K562 (cell line): ENCODE results near the gene MAP4K1. TPM values are rescaled to one million over a fixed set of nuclear protein-coding genes. Genes with fewer than 3 reads are reported as not detected.

Source experiments
- ATAC-seq: fragments of 200-7000 bp; cut with Tn5 transposase; 3 replicates; pipeline ENCODE4 v1.9.1; 2020; ENCODE audit warnings: moderate library complexity
- BruUV-seq: library from RNA; stranded (reverse); fragments of 400-500 nt; replicated peaks from 2 replicates; lab custom pipeline; 2021; lab: Mats Ljungman, UMichigan
- CTCF ChIA-PET: fragments of 300-600 bp; formaldehyde crosslinking; extraction: SDS; loops from one replicate; lab custom pipeline; 2021; ENCODE audit warnings: low intra/inter-chr PET ratio; lab: Yijun Ruan, JAX
- POLR2A ChIA-PET: fragments of 300-600, 350-650 bp; sonication (Branson Sonifier 250); formaldehyde crosslinking; extraction: SDS; loops from one replicate; lab custom pipeline; 2021; ENCODE audit warnings: antibody characterized with exemption, inconsistent platforms; lab: Yijun Ruan, JAX
- DNase-seq, 4 experiments: peaks; one replicate each; pipeline versions ENCODE4 v3.0.0 to v3.0.0-alpha.2; 2011 to 2018; ENCODE audit warnings: low spot score in 3 of 4, mixed read lengths in 3 of 4; ENCODE audit errors: extremely low read depth in 1 of 4
- FAIRE-seq: peaks from 2 replicates; lab custom pipeline; 2011; peaks lifted over from hg19 to GRCh38; lab: Jason Lieb, UNC
- H2AFZ ChIP-seq: 2 replicates; pipeline ENCODE4 v1.6.0; 2011; ENCODE audit warnings: low read depth, low read length, control low read depth, inconsistent platforms
- H3K27ac ChIP-seq: fragments of 200-600 bp; 3 replicates; pipeline ENCODE4 v1.8.0; 2011; ENCODE audit warnings: low read depth, mild to moderate bottlenecking, control low read depth, inconsistent platforms, low read length, moderate library complexity, mixed read lengths; ENCODE audit errors: extremely low read depth
- H3K27me3 ChIP-seq, 2 experiments: fragments of 300-600 bp in 1 of 2; 2 replicates in 1 of 2; 3 replicates in 1 of 2; pipeline versions ENCODE4 v1.6.0 to v1.8.0; 2011; ENCODE audit warnings: inconsistent platforms in 2 of 2, low read length in 2 of 2, mild to moderate bottlenecking in 1 of 2, mixed read lengths in 1 of 2, moderate library complexity in 1 of 2; ENCODE audit not compliant: control insufficient read depth in 2 of 2, insufficient read depth in 2 of 2
- H3K36me3 ChIP-seq: fragments of 300-600 bp; 3 replicates; pipeline ENCODE4 v1.8.0; 2011; ENCODE audit warnings: mild to moderate bottlenecking, low read length, inconsistent platforms; ENCODE audit not compliant: control insufficient read depth, insufficient read depth
- H3K4me1 ChIP-seq, 2 experiments: fragments of 200-600 bp in 1 of 2; replicated peaks in 1 of 2; 2 replicates in 1 of 2; 3 replicates in 1 of 2; pipeline versions ENCODE4 v1.5.1 to v1.8.0; 2011; ENCODE audit warnings: inconsistent platforms in 2 of 2, low read length in 2 of 2, mild to moderate bottlenecking in 1 of 2, mixed read lengths in 1 of 2, moderate library complexity in 1 of 2; ENCODE audit not compliant: control insufficient read depth in 2 of 2, insufficient read depth in 2 of 2
- H3K4me2 ChIP-seq: 2 replicates; pipeline ENCODE4 v1.6.1; 2011; ENCODE audit warnings: low read length, control low read depth, inconsistent platforms, mixed read lengths; ENCODE audit not compliant: insufficient read depth
- H3K4me3 ChIP-seq: fragments of 200-600 bp; sonication (generic), shearing (Covaris generic); 2 replicates; pipeline ENCODE4 v1.5.1; 2016; ENCODE audit warnings: control low read depth, inconsistent platforms
- H3K79me2 ChIP-seq: fragments of 200-600 bp; 3 replicates; pipeline ENCODE4 v1.8.0; 2011; ENCODE audit warnings: low read length, inconsistent platforms; ENCODE audit not compliant: control insufficient read depth, insufficient read depth
- H3K9ac ChIP-seq, 2 experiments: 2 replicates each; pipeline versions ENCODE4 v1.6.0 to v1.6.1; 2011; ENCODE audit warnings: low read depth in 2 of 2, low read length in 2 of 2, control low read depth in 1 of 2, inconsistent platforms in 1 of 2, mild to moderate bottlenecking in 1 of 2, mixed read lengths in 1 of 2; ENCODE audit not compliant: insufficient read depth in 1 of 2
- H3K9me1 ChIP-seq: one replicate; pipeline ENCODE4 v1.6.0; 2011; ENCODE audit warnings: inconsistent platforms, mild to moderate bottlenecking, low read length, moderate library complexity; ENCODE audit not compliant: control insufficient read depth, insufficient read depth
- H3K9me3 ChIP-seq: replicated peaks from 2 replicates; pipeline ENCODE4 v1.5.1; 2011; ENCODE audit warnings: low read depth, low read length, inconsistent platforms; ENCODE audit not compliant: control insufficient read depth, insufficient read depth
- H4K20me1 ChIP-seq: replicated peaks from 2 replicates; pipeline ENCODE4 v1.6.1; 2011; ENCODE audit warnings: low read length, inconsistent platforms, mixed read lengths; ENCODE audit not compliant: control insufficient read depth, insufficient read depth
- KDM1A ChIP-seq, 2 experiments: fragments of 450-650 bp; IDR thresholded peaks; 2 replicates each; pipeline ENCODE4 v1.6.1; 2016; ENCODE audit warnings: mild to moderate bottlenecking in 2 of 2
- RCOR1 ChIP-seq, 2 experiments: IDR thresholded peaks; 2 replicates each; pipeline ENCODE4 v1.6.1; 2012; ENCODE audit warnings: low read depth in 2 of 2, low read length in 2 of 2, borderline replicate concordance in 1 of 2, improper control_type of control experiment in 1 of 2
- ZKSCAN3 ChIP-seq: fragments of 250-450 bp; sonication (Bioruptor Pico); IDR thresholded peaks from 2 replicates; pipeline ENCODE4 v1.4.0; 2020
- ZNF174 ChIP-seq: fragments of 250-450 bp; sonication (Bioruptor Pico); IDR thresholded peaks from 2 replicates; pipeline ENCODE4 v1.4.0; 2020; ENCODE audit warnings: mild to moderate bottlenecking
- ZNF57 ChIP-seq: fragments of 450-650 bp; formaldehyde crosslinking; IDR thresholded peaks from 2 replicates; pipeline ENCODE4 v1.4.0; 2020; ENCODE audit warnings: mild to moderate bottlenecking, moderate library complexity
- WGBS: fragments of 100-300 bp; shearing (Covaris generic); methylation state at CpG from one replicate; pipeline ENCODE4 v1.1.6; 2016; ENCODE audit warnings: low coverage, mixed read lengths; ENCODE audit not compliant: insufficient coverage; ENCODE audit errors: missing lambda C conversion rate; 5-methylcytosine and 5-hydroxymethylcytosine counted together
- in situ Hi-C: fragments of 300-500 bp; cut with MboI; formaldehyde crosslinking; loops from 4 replicates; pipeline ENCODE4 v1.15.0; 2018; ENCODE audit warnings: inconsistent platforms, mixed read lengths
- intact Hi-C: fragments of 100-400 bp; cut with micrococcal nuclease; formaldehyde crosslinking; loops from 2 replicates; pipeline ENCODE4 v1.14.2; 2022
- polyA plus RNA-seq, 8 experiments: library from polyadenylated mRNA; depleted of rRNA in 4 of 8; stranded (reverse) in 5 of 8; unstranded in 3 of 8; fragments of >200 nt; fragmentation: Nextera tagmentation in 2 of 8; fragmentation: Illumina TruSeq in 1 of 8; extraction: Ambion mirVana in 2 of 8; extraction: Trizol in 1 of 8; gene quantifications; 2 replicates each; pipeline versions ENCODE4 v1.2.1 to v1.2.3, GENCODE V29; 2011 to 2014; ENCODE audit warnings: inconsistent platforms in 1 of 8, missing spikeins in 1 of 8
- total RNA-seq, 7 experiments: library from RNA; depleted of rRNA in 6 of 7; stranded (reverse); fragments of >200 nt in 6 of 7; fragmentation: Illumina TruSeq in 2 of 7; extraction: Trizol in 2 of 7; gene quantifications; 2 replicates each; pipeline versions ENCODE4 v1.2.1 to v1.2.3, GENCODE V29; 2011 to 2021; ENCODE audit warnings: low replicate concordance in 1 of 7
- TF ChIP-seq, protein P1 (sequence below), 3 experiments: IDR thresholded peaks in 2 of 3; conservative IDR thresholded peaks in 1 of 3; 2 replicates each; pipeline ENCODE4 v1.5.1; 2011 to 2012; ENCODE audit warnings: low read length in 3 of 3, mild to moderate bottlenecking in 3 of 3, control low read depth in 2 of 3, improper control_type of control experiment in 1 of 3, inconsistent platforms in 1 of 3, low read depth in 1 of 3, mixed read lengths in 1 of 3, moderate library complexity in 1 of 3; ENCODE audit not compliant: insufficient read depth in 2 of 3
- TF ChIP-seq, protein P2 (sequence below): fragments of 450-650 bp; IDR thresholded peaks from 2 replicates; pipeline ENCODE4 v1.6.1; 2017; ENCODE audit warnings: antibody characterized with exemption, mild to moderate bottlenecking

The MAP4K1 gene
- total and polyA plus RNA-seq, 9 of the 15 experiments (the other 6 are each of a cell fraction or from before 2014, with no cell fraction given) = 0.14 to 3.2 (median 0.73) TPM; not detected in 1

DNA sequence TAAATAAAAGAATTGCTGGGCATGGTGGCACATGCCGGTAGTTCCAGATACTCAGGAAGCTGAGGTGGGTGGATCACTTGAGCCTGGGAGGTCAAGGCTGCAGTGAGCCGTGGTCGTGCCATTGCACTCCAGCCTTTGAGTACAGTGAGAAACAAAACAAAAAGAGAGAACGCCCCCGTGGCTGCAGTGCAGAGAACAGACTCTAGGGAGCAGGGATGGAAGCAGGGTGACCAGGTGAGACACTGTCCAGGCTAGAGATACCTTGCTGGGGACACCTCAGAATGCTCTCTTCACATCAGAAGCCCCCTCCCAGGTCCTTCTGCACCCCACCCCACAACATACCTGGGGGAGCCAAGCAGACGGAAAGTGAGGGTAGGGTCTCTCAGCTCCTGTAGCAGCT lies 24.8 kb downstream of the MAP4K1 start:
- Histone ChIP-seq H3K4me1 (peaks cover 10 to 24% of the 10 kb centered on the region in 2 experiments; a peak in 4 of 5 replicates), H3K79me2 (no peaks in the 10 kb centered on the region)
- no peak for DNase-seq
- POLR2A ChIA-PET = interaction anchor here (0.8 kb wide), 1 partner anchor 36 kb away, joined by 3 read pairs; no protein-coding TSS in a partner anchor
- TF ChIP-seq ZNF57 (CRISPR knock-in tag) (no peak), ZKSCAN3 (CRISPR knock-in tag) (no peak)
- TF ChIP-seq, protein P1, sequence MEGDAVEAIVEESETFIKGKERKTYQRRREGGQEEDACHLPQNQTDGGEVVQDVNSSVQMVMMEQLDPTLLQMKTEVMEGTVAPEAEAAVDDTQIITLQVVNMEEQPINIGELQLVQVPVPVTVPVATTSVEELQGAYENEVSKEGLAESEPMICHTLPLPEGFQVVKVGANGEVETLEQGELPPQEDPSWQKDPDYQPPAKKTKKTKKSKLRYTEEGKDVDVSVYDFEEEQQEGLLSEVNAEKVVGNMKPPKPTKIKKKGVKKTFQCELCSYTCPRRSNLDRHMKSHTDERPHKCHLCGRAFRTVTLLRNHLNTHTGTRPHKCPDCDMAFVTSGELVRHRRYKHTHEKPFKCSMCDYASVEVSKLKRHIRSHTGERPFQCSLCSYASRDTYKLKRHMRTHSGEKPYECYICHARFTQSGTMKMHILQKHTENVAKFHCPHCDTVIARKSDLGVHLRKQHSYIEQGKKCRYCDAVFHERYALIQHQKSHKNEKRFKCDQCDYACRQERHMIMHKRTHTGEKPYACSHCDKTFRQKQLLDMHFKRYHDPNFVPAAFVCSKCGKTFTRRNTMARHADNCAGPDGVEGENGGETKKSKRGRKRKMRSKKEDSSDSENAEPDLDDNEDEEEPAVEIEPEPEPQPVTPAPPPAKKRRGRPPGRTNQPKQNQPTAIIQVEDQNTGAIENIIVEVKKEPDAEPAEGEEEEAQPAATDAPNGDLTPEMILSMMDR (IDR thresholded peaks at IDR 0.05 in 2 of 3, conservative IDR thresholded peaks at IDR 0.05 in 1 of 3; ENCODE audit: insufficient read depth in 2 of 3, low read depth in 1 of 3, low read length in 3 of 3) = peak in 1 of 3 experiments; percentile 15; a peak in 1 of 6 replicates
- TF ChIP-seq, all 486 proteins: peak for 1
- Histone ChIP-seq H3K9ac (no peak overlapping the region), H3K27me3 (no peaks in the 10 kb centered on the region), H3K36me3 (no peaks in the 10 kb centered on the region), H3K27ac (no peak overlapping the region), H4K20me1 (no peaks in the 10 kb centered on the region), H3K9me1 (no peaks in the 10 kb centered on the region), H3K4me2 (no peak overlapping the region), H3K4me3 (no peak overlapping the region), H2AFZ (no peak overlapping the region), H3K9me3 (no peaks in the 10 kb centered on the region)
- CTCF ChIA-PET = no interaction called here
- FAIRE-seq (no peak), ATAC-seq (no peak)
- intact Hi-C loops (no loop called here), in situ Hi-C loops (no loop called here)
- 19% methylated on average over 6 of the region's 6 CpGs for WGBS
- no TSS peak for BruUV-seq

DNA sequence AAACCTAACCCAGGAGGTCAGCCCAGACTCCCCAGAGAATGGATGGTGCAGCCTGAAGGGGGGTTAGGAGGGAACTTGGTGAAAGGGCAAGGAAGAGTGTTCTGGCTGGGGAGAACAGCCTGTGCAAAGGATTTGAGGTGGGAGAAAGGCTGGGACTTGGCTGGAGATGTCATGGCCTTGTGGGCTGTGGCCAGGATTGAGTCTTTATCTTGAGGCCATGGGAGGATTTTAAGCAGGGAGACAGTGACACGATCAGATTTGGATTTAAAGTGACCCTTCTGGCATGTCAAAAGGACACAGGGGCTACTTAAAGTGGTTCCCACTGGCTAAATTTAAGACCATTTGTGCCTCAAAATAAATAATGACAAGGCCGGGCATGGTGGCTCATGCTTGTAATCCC lies 29.7 kb downstream of the MAP4K1 start:
- H3K27ac ChIP-seq = no peak overlapping the region
- ChIA-PET CTCF (no interaction called here), POLR2A (no interaction called here)
- intact Hi-C loops = no loop called here
- TF ChIP-seq RCOR1 (IDR thresholded peaks at IDR 0.05; ENCODE audit: borderline replicate concordance in 1 of 2, low read depth in 2 of 2, low read length in 2 of 2) (0 out of 4 replicates have a peak, but pooled peaks of 1 of the 2 experiments have one; percentile 26), ZNF174 (CRISPR knock-in tag) (no peak), KDM1A (IDR thresholded peaks at IDR 0.05) (peak; percentile 72 to 73)
- TF ChIP-seq, protein P2, sequence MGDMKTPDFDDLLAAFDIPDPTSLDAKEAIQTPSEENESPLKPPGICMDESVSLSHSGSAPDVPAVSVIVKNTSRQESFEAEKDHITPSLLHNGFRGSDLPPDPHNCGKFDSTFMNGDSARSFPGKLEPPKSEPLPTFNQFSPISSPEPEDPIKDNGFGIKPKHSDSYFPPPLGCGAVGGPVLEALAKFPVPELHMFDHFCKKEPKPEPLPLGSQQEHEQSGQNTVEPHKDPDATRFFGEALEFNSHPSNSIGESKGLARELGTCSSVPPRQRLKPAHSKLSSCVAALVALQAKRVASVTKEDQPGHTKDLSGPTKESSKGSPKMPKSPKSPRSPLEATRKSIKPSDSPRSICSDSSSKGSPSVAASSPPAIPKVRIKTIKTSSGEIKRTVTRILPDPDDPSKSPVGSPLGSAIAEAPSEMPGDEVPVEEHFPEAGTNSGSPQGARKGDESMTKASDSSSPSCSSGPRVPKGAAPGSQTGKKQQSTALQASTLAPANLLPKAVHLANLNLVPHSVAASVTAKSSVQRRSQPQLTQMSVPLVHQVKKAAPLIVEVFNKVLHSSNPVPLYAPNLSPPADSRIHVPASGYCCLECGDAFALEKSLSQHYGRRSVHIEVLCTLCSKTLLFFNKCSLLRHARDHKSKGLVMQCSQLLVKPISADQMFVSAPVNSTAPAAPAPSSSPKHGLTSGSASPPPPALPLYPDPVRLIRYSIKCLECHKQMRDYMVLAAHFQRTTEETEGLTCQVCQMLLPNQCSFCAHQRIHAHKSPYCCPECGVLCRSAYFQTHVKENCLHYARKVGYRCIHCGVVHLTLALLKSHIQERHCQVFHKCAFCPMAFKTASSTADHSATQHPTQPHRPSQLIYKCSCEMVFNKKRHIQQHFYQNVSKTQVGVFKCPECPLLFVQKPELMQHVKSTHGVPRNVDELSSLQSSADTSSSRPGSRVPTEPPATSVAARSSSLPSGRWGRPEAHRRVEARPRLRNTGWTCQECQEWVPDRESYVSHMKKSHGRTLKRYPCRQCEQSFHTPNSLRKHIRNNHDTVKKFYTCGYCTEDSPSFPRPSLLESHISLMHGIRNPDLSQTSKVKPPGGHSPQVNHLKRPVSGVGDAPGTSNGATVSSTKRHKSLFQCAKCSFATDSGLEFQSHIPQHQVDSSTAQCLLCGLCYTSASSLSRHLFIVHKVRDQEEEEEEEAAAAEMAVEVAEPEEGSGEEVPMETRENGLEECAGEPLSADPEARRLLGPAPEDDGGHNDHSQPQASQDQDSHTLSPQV = no peak
- no peak overlapping the region for H3K4me3 ChIP-seq
- no peaks in the 10 kb centered on the region for H3K79me2 ChIP-seq
- H3K27me3 ChIP-seq = no peaks in the 10 kb centered on the region
- H4K20me1 ChIP-seq = no peaks in the 10 kb centered on the region
- ATAC-seq = no peak
- FAIRE-seq = no peak
- 4% methylated on average over 2 of the region's 2 CpGs for WGBS
- DNase-seq = no peak
- in situ Hi-C loops = no loop called here
- H3K9me1 ChIP-seq = no peaks in the 10 kb centered on the region
- H3K36me3 ChIP-seq = no peaks in the 10 kb centered on the region
- BruUV-seq = no TSS peak
- H3K4me1 ChIP-seq = no peaks in the 10 kb centered on the region
- no peaks in the 10 kb centered on the region for H3K9me3 ChIP-seq
- H3K9ac ChIP-seq = no peak overlapping the region
- no peak overlapping the region for H2AFZ ChIP-seq
- H3K4me2 ChIP-seq = no peak overlapping the region
